ENCODE measurements around the gene OR2A2.

OR2A2 gene, protein sequence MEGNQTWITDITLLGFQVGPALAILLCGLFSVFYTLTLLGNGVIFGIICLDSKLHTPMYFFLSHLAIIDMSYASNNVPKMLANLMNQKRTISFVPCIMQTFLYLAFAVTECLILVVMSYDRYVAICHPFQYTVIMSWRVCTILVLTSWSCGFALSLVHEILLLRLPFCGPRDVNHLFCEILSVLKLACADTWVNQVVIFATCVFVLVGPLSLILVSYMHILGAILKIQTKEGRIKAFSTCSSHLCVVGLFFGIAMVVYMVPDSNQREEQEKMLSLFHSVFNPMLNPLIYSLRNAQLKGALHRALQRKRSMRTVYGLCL

GRCh38 chr7:144109283-144109682, at the start of gene OR2A2:
OR2A2 (plus strand) TSS chr7:144109583; CDS start chr7:144109583, 0 bp downstream.
- TF ChIP-seq Cebpa-rat (IDR thresholded peaks at IDR 0.05) = no peak
- Histone ChIP-seq H3K4me1 (peaks cover 5% of the 10 kb centered on the region; the same call in 1 of the 2 replicates), H3K4me2 (no peak within 1 kb of the TSS), H3K36me3 (no peaks in the 10 kb centered on the region), H3K27ac (no peak within 1 kb of the TSS), H3K9me3 (no peaks in the 10 kb centered on the region), H4K20me1 (no peaks in the 10 kb centered on the region), H3K4me3 (no peak within 1 kb of the TSS), H3K27me3 (no peaks in the 10 kb centered on the region), H3K9ac (no peak within 1 kb of the TSS)

- H3K4me3 ChIP-seq = no peak overlapping the region
- no peaks in the 10 kb centered on the region for H3K36me3 ChIP-seq
- no peaks in the 10 kb centered on the region for H3K4me1 ChIP-seq
- no peak overlapping the region for H3K9ac ChIP-seq
- no peaks in the 10 kb centered on the region for H4K20me1 ChIP-seq
- H3K9me3 ChIP-seq = peaks cover 4% of the 10 kb centered on the region; the same call in 1 of the 2 replicates
- H3K4me2 ChIP-seq = no peak overlapping the region
- no peaks in the 10 kb centered on the region for H3K27me3 ChIP-seq
- TF ChIP-seq Cebpa-rat (IDR thresholded peaks at IDR 0.05) = no peak
- no peak overlapping the region for H3K27ac ChIP-seq
These were observed 45.7 kb upstream of the OR2A2 start for GRCh38 chr7:144063710-144064109.

GRCh38 chr7:144069511-144069910, 39.9 kb upstream of the OR2A2 start, which contains the start of gene OR2A25:
OR2A25 (plus strand) TSS chr7:144069811; CDS start chr7:144074220, 4,409 bp downstream.
- Histone ChIP-seq H3K4me1 (no peaks in the 10 kb centered on the region), H3K4me3 (no peak within 1 kb of the TSS), H3K4me2 (no peak within 1 kb of the TSS), H3K9me3 (no peaks in the 10 kb centered on the region), H3K27ac (no peak within 1 kb of the TSS), H3K9ac (no peak within 1 kb of the TSS), H4K20me1 (no peaks in the 10 kb centered on the region), H3K27me3 (no peaks in the 10 kb centered on the region), H3K36me3 (no peaks in the 10 kb centered on the region)
- no peak for TF ChIP-seq Cebpa-rat (IDR thresholded peaks at IDR 0.05)

GRCh38 chr7:144069953-144070352, 39.4 kb upstream of the OR2A2 start:
- H3K9me3 ChIP-seq = no peaks in the 10 kb centered on the region
- TF ChIP-seq Cebpa-rat (IDR thresholded peaks at IDR 0.05) = no peak
- no peaks in the 10 kb centered on the region for H4K20me1 ChIP-seq
- H3K4me1 ChIP-seq = no peaks in the 10 kb centered on the region
- H3K36me3 ChIP-seq = no peaks in the 10 kb centered on the region
- H3K4me3 ChIP-seq = no peak overlapping the region
- no peak overlapping the region for H3K4me2 ChIP-seq
- H3K27ac ChIP-seq = no peak overlapping the region
- no peak overlapping the region for H3K9ac ChIP-seq
- H3K27me3 ChIP-seq = no peaks in the 10 kb centered on the region

DNA sequence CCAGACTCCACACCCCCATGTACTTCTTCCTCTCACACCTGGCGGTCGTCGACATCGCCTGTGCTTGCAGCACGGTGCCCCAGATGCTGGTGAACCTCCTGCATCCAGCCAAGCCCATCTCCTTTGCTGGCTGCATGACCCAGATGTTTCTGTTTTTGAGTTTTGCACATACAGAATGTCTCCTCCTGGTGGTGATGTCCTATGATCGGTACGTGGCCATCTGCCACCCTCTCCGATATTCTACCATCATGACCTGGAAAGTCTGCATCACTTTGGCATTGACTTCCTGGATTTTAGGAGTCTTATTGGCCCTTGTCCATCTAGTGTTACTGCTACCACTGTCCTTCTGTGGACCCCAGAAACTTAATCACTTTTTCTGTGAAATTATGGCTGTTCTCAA, 35.0 kb upstream of the OR2A2 start:
- TF ChIP-seq Cebpa-rat (IDR thresholded peaks at IDR 0.05) = no peak
- H3K4me3 ChIP-seq = no peak overlapping the region
- H3K4me1 ChIP-seq = no peaks in the 10 kb centered on the region

DNA sequence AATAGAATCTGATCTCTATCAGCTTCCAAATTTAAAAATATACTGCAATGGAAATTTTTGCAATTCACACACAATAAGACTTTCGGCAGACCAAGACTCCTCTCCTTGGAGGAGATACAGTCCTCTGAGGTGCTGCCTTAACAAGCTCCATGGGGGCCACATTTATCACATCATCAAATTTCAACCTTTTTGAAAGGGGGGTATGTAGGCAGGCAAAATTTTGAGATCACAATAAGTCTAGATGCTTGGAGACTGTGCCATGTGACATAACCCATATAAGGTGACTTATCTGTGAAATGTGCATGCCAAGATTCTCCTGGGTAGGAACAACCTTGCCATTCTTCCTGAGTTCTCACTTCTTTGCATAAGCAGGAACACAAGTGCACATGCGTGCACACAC, 23.4 kb upstream of the OR2A2 start, which contains the start of gene OR2A12:
OR2A12 (plus strand) TSS at position 301 of the 400 bp plus-strand sequence. CDS start 8,830 bp downstream, outside the sequence.
- Histone ChIP-seq H3K9me3 (no peaks in the 10 kb centered on the region), H3K36me3 (no peaks in the 10 kb centered on the region), H3K4me3 (no peak within 1 kb of the TSS), H4K20me1 (no peaks in the 10 kb centered on the region), H3K27me3 (no peaks in the 10 kb centered on the region), H3K4me1 (no peaks in the 10 kb centered on the region), H3K4me2 (no peak within 1 kb of the TSS), H3K9ac (no peak within 1 kb of the TSS), H3K27ac (no peak within 1 kb of the TSS)
- TF ChIP-seq Cebpa-rat (IDR thresholded peaks at IDR 0.05) = no peak

More for the DNA sequence above, 35.0 kb upstream of the OR2A2 start:
- no peaks in the 10 kb centered on the region for H3K36me3 ChIP-seq
- no peaks in the 10 kb centered on the region for H4K20me1 ChIP-seq
- no peak overlapping the region for H3K4me2 ChIP-seq
- no peaks in the 10 kb centered on the region for H3K9me3 ChIP-seq
- H3K9ac ChIP-seq = no peak overlapping the region
- H3K27me3 ChIP-seq = no peaks in the 10 kb centered on the region
- H3K27ac ChIP-seq = no peak overlapping the region

DNA sequence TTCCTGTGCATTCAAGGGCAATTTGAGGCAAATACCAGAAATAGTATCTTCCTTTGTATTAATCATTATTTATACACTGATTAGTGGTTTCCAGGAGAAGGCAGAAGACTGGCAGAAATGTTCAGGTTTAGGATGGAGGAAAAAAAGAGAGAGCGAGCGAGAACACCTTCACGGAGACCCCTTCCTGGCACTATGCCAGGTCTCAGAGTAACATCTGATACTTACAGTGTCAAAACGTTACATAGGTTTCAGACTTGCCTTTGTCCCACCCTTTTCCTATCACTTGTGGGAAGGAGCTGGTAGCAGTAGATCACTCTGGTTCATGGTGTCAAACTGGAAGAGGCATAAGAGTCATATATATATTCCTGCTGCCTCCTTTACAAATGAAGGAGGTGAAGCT, 22.7 kb upstream of the OR2A2 start:
- H3K27me3 ChIP-seq = no peaks in the 10 kb centered on the region
- H3K4me3 ChIP-seq = no peak overlapping the region
- no peaks in the 10 kb centered on the region for H3K4me1 ChIP-seq
- no peaks in the 10 kb centered on the region for H4K20me1 ChIP-seq
- H3K27ac ChIP-seq = no peak overlapping the region
- no peak overlapping the region for H3K9ac ChIP-seq
- H3K4me2 ChIP-seq = no peak overlapping the region
- TF ChIP-seq Cebpa-rat (IDR thresholded peaks at IDR 0.05) = no peak
- no peaks in the 10 kb centered on the region for H3K36me3 ChIP-seq
- no peaks in the 10 kb centered on the region for H3K9me3 ChIP-seq

DNA sequence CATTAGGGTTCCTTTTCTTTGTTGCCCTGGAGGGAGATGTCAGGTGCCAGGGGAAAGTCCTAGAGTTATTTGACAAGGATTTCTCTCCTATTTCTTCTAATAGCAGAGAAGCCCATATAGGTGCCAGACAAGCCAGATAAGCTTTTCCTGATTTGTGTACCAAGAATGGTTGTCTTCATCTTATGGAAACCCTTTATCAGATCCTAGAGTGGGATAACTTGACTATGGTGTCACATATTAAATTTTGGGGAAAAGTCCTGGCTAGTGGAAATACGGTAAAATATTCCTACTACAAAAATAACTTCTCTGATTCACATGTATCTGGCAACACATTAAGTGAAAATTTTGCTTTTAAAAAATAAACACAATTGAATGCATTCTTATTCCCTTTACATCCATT, 22.2 kb upstream of the OR2A2 start:
- H3K9me3 ChIP-seq = no peaks in the 10 kb centered on the region
- H3K4me2 ChIP-seq = no peak overlapping the region
- H3K27me3 ChIP-seq = no peaks in the 10 kb centered on the region
- H3K4me1 ChIP-seq = no peaks in the 10 kb centered on the region
- TF ChIP-seq Cebpa-rat (IDR thresholded peaks at IDR 0.05) = no peak
- H4K20me1 ChIP-seq = no peaks in the 10 kb centered on the region
- no peaks in the 10 kb centered on the region for H3K36me3 ChIP-seq
- no peak overlapping the region for H3K9ac ChIP-seq
- H3K27ac ChIP-seq = no peak overlapping the region
- no peak overlapping the region for H3K4me3 ChIP-seq

GRCh38 chr7:144090667-144091066, 18.7 kb upstream of the OR2A2 start:
- H3K9ac ChIP-seq = no peak overlapping the region
- no peaks in the 10 kb centered on the region for H3K4me1 ChIP-seq
- no peak overlapping the region for H3K27ac ChIP-seq
- H4K20me1 ChIP-seq = no peaks in the 10 kb centered on the region
- no peaks in the 10 kb centered on the region for H3K27me3 ChIP-seq
- no peak overlapping the region for H3K4me3 ChIP-seq
- TF ChIP-seq Cebpa-rat (IDR thresholded peaks at IDR 0.05) = no peak
- H3K4me2 ChIP-seq = no peak overlapping the region
- no peaks in the 10 kb centered on the region for H3K36me3 ChIP-seq
- no peaks in the 10 kb centered on the region for H3K9me3 ChIP-seq

DNA sequence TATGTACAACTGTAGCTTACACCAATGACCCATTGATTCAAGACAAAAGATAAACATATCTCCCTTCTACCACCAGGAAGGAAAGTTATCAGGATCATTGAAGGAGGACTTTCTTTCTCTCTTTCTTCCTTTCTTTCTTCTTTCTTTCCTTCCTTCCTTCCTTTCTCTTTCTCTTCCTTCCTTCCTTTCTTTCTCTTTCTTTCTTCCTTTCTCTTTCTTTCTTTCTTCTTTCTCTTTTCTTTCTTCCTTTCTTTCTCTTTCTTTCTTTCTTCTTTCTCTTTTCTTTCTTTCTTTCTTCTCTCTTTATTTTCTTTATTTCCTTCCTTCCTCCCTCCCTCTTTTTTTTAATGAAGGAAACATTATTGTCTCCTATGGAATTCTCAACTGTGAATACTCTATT, 10.6 kb upstream of the OR2A2 start:
- Histone ChIP-seq H3K4me3 (no peak overlapping the region), H3K4me2 (no peak overlapping the region), H3K27me3 (no peaks in the 10 kb centered on the region), H4K20me1 (no peaks in the 10 kb centered on the region), H3K27ac (no peak overlapping the region), H3K36me3 (no peaks in the 10 kb centered on the region), H3K9ac (no peak overlapping the region), H3K4me1 (no peaks in the 10 kb centered on the region), H3K9me3 (no peaks in the 10 kb centered on the region)
- no peak for TF ChIP-seq Cebpa-rat (IDR thresholded peaks at IDR 0.05)

All from BLaER1 (cell line).